Esophagus muscularis mucosa (tissue), 4 donors: ENCODE measurements around the gene SHTN1. TPM values are rescaled to one million over a fixed set of nuclear protein-coding genes. Genes with fewer than 3 reads are reported as not detected.

Experiments used
- DNase-seq: peaks from one replicate; pipeline ENCODE4 v3.0.0-alpha.2; 2017; ENCODE audit errors: extremely low spot score
- H3K27ac ChIP-seq, 4 donors: fragments of 200-600 bp; sonication (generic); replicated peaks in 1 of 4; 1 replicate in 3 of 4; 2 replicates in 1 of 4; pipeline ENCODE4 v1.5.1; 2016 to 2019; ENCODE audit warnings: mild to moderate bottlenecking in 1 of 4
- H3K27me3 ChIP-seq, 4 donors: fragments of 200-600 bp; sonication (generic); one replicate each; pipeline versions ENCODE4 v1.5.1 to v1.6.0; 2016 to 2019
- H3K36me3 ChIP-seq, 4 donors: fragments of 200-600 bp; sonication (generic); one replicate each; pipeline ENCODE4 v1.5.1; 2016 to 2019
- H3K4me1 ChIP-seq, 4 donors: fragments of 200-600 bp; sonication (generic); one replicate each; pipeline ENCODE4 v1.5.1; 2016 to 2019
- H3K4me3 ChIP-seq, 4 donors: fragments of 200-600 bp; sonication (generic); 1 replicate in 2 of 4; 2 replicates in 2 of 4; pipeline ENCODE4 v1.5.1; 2016 to 2019; ENCODE audit warnings: mild to moderate bottlenecking in 4 of 4, moderate library complexity in 1 of 4
- H3K9me3 ChIP-seq, 4 donors: fragments of 200-600 bp; sonication (generic); 1 replicate in 3 of 4; 2 replicates in 1 of 4; pipeline ENCODE4 v1.5.1; 2016 to 2019
- EP300 ChIP-seq: sonication (generic); formaldehyde crosslinking; IDR thresholded peaks from one replicate; pipeline ENCODE4 v1.6.1; 2017; ENCODE audit warnings: antibody characterized with exemption
- POLR2A ChIP-seq: fragments of 450-650 bp; IDR thresholded peaks from one replicate; pipeline ENCODE4 v1.6.1; 2017; ENCODE audit warnings: antibody characterized with exemption, moderate library complexity, mild to moderate bottlenecking, low read depth
- POLR2AphosphoS5 ChIP-seq, 2 donors: sonication (generic); formaldehyde crosslinking; IDR thresholded peaks; one replicate each; pipeline ENCODE4 v1.6.1; 2017; ENCODE audit warnings: antibody characterized with exemption in 2 of 2
- WGBS: methylation state at CpG from one replicate; pipeline ENCODE4 v1.1.5; 2018; 5-methylcytosine and 5-hydroxymethylcytosine counted together
- intact Hi-C: fragments of 100-400 bp; cut with DNase I; formaldehyde crosslinking; loops from one replicate; pipeline ENCODE4 v1.15.1; 2023
- total RNA-seq, 4 donors: library from RNA; depleted of rRNA; stranded (reverse); fragments of >200 nt; gene quantifications; one replicate each; pipeline versions ENCODE4 v1.1.0 to v1.2.1, GENCODE V29; 2016
- TF ChIP-seq, protein P1 (sequence below), 3 experiments: fragments of 200-600 bp in 2 of 3; fragments of 450-650 bp in 1 of 3; sonication (generic) in 2 of 3; IDR thresholded peaks; one replicate each; pipeline ENCODE4 v1.5.1; 2017 to 2019; ENCODE audit warnings: antibody characterized with exemption in 3 of 3, mild to moderate bottlenecking in 2 of 3, moderate library complexity in 1 of 3

The SHTN1 gene
- total RNA-seq, 4 donors from 2014 or later = 3.5 to 8.6 (median 6.1) TPM

DNA sequence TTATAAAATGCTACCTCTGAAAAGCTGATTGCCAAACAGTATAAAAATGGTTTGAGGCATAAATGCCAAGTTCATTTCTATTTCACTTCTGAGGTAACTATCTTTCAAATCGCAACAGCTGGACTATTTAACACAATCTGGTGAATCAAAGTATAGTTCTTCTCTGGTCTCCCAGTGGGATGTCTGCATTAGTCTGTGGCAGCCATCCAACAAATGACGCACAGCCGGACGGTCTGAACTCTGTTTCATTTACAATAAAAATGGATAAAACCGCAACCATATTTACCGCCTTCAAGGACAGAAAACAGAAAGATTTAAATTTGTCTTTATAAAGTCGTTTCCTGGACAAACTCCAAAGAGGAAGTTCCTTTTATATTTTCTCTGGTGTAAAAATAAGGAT is 113.8 kb downstream of the SHTN1 start:
- peaks cover 5 to 21% (median 8%) of the 10 kb centered on the region in 4 donors for H3K4me1 ChIP-seq
- H3K36me3 ChIP-seq = no peaks in the 10 kb centered on the region
- peak; percentile 39 for DNase-seq
- H3K27ac ChIP-seq = no peak overlapping the region
- no peak overlapping the region for H3K4me3 ChIP-seq
- no peaks in the 10 kb centered on the region for H3K9me3 ChIP-seq
- no peaks in the 10 kb centered on the region for H3K27me3 ChIP-seq
- WGBS = 10% methylated on average over 7 of the region's 7 CpGs
- intact Hi-C loops = no loop called here
- TF ChIP-seq POLR2AphosphoS5 (IDR thresholded peaks at IDR 0.05) = no peak
- TF ChIP-seq EP300 = no peak
- no peak for TF ChIP-seq POLR2A
- TF ChIP-seq, protein P1, sequence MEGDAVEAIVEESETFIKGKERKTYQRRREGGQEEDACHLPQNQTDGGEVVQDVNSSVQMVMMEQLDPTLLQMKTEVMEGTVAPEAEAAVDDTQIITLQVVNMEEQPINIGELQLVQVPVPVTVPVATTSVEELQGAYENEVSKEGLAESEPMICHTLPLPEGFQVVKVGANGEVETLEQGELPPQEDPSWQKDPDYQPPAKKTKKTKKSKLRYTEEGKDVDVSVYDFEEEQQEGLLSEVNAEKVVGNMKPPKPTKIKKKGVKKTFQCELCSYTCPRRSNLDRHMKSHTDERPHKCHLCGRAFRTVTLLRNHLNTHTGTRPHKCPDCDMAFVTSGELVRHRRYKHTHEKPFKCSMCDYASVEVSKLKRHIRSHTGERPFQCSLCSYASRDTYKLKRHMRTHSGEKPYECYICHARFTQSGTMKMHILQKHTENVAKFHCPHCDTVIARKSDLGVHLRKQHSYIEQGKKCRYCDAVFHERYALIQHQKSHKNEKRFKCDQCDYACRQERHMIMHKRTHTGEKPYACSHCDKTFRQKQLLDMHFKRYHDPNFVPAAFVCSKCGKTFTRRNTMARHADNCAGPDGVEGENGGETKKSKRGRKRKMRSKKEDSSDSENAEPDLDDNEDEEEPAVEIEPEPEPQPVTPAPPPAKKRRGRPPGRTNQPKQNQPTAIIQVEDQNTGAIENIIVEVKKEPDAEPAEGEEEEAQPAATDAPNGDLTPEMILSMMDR (IDR thresholded peaks at IDR 0.05) = no peak

DNA sequence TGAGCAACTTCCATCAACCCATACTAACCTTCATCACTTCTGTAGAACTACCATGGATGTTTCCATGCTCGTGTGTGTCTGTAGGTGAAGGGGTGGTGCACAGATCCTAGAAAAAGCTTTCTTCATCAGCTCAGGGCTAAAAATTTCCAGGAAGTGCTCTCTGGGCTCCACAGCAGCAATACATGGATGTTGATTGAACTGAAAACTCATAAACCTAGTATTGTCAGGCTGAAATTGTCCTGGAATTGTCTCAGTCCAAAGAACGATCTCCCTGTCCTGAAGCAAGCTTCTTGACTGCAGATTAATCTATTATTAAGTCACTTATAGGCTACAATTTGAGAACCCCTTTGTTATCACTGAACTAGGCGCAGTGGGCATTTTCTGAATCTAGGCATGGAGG is 115.9 kb downstream of the SHTN1 start:
- WGBS = 63% methylated on average over 3 of the region's 3 CpGs
- H3K4me3 ChIP-seq = no peak overlapping the region
- H3K9me3 ChIP-seq = no peaks in the 10 kb centered on the region
- peaks cover 5 to 21% (median 8%) of the 10 kb centered on the region in 4 donors for H3K4me1 ChIP-seq
- H3K27ac ChIP-seq = no peak overlapping the region
- DNase-seq = no peak
- TF ChIP-seq, protein P1 (IDR thresholded peaks at IDR 0.05) = no peak
- TF ChIP-seq EP300 = no peak
- no peak for TF ChIP-seq POLR2AphosphoS5 (IDR thresholded peaks at IDR 0.05)
- no peak for TF ChIP-seq POLR2A
- intact Hi-C loops = no loop called here
- H3K27me3 ChIP-seq = no peaks in the 10 kb centered on the region
- H3K36me3 ChIP-seq = no peaks in the 10 kb centered on the region

DNA sequence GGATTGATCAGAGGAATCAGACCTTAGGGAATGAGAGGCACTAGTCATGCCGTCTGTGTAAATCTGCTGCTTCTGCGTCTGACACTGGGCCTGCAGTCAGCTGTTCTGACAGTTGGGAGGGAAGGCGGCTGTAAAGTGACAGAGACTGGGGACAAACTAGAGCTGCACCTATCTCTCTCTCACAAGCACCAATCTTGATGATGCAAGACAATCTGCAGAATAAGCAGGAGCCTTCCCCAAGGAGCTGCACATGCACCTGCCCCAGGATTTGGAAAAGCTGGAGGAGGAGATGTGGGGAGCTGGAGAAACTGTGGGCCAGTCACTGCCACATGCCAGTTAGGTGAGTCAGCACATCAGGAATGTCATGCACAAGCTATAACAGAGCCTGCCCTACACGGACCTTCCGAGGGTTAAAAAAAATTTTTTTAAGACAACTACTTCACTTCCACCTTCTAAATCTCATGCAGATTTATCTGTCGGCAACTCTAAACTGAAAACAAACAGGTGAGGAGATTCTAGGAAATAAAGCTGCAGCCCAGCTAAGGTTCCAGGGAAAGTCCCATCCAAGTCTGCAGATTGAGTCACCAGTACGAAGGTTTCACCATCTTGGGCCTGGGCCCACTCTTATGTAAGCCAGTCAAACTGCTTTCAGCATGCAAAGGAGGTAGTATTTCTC is 116.5 kb downstream of the SHTN1 start:
- Histone ChIP-seq H3K27me3 (no peaks in the 10 kb centered on the region), H3K4me3 (no peak overlapping the region), H3K4me1 (peaks cover 5 to 21% (median 8%) of the 10 kb centered on the region in 4 donors), H3K27ac (no peak overlapping the region), H3K9me3 (no peaks in the 10 kb centered on the region), H3K36me3 (no peaks in the 10 kb centered on the region)
- DNase-seq = no peak
- intact Hi-C loops = no loop called here
- WGBS = 55% methylated on average over 7 of the region's 7 CpGs
- TF ChIP-seq POLR2AphosphoS5 (IDR thresholded peaks at IDR 0.05) (peak; percentile 14 to 18), EP300 (no peak)

DNA sequence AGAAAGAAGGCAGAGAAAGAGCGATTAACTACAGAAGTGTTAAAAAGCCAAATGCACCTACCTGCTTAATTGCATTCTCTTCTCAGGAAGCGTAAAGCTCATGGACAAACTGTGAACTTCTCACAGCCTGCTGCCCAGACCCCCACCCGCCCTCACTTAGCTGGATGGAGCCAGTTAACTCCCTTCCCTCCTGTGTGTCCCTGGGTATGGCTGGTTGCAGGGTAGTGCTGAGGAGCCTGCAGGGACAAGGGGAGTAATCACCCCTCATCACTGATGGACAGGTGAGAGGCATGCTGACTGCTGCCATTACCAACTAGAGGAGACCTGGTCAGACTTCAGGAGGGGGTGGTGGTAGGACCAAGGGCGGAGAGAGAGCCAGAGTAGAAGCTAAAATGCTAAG is 118.2 kb downstream of the SHTN1 start:
- Histone ChIP-seq H3K27ac (no peak overlapping the region), H3K4me3 (no peak overlapping the region), H3K27me3 (no peaks in the 10 kb centered on the region), H3K4me1 (peaks cover 5 to 21% (median 8%) of the 10 kb centered on the region in 4 donors), H3K9me3 (no peaks in the 10 kb centered on the region), H3K36me3 (no peaks in the 10 kb centered on the region)
- intact Hi-C loops = no loop called here
- DNase-seq = no peak
- 95% methylated on average over 4 of the region's 4 CpGs for WGBS
- TF ChIP-seq, protein P1 (IDR thresholded peaks at IDR 0.05) = no peak
- TF ChIP-seq POLR2AphosphoS5 (IDR thresholded peaks at IDR 0.05) (no peak), EP300 (no peak), POLR2A (no peak)

DNA sequence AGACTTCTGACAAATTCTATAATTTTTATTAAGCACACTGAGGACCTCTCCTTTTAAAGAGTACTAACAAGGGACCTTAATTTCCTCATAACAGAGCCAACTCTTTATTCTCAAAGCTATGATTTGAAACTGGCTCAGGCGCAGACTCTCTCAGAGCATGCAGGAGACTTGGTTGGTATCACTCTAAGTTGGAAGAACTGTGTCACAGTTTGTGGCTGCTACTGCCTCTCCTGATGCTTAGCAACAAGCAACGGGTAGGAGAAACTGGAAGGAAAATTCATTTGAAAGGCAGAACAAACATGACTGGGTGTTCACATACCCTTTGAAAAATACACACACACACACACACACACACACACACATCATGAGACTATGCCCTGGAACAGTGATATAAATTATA is 122.3 kb downstream of the SHTN1 start:
- TF ChIP-seq EP300 (no peak), POLR2A (no peak), POLR2AphosphoS5 (IDR thresholded peaks at IDR 0.05) (no peak)
- TF ChIP-seq, protein P1 (IDR thresholded peaks at IDR 0.05) = no peak
- no peak overlapping the region for H3K4me3 ChIP-seq
- no peaks in the 10 kb centered on the region for H3K36me3 ChIP-seq
- intact Hi-C loops = no loop called here
- peak; percentile 53 for DNase-seq
- WGBS = 83% methylated on average over 2 of the region's 2 CpGs
- H3K9me3 ChIP-seq = no peaks in the 10 kb centered on the region
- H3K27ac ChIP-seq = no peak overlapping the region
- H3K27me3 ChIP-seq = no peaks in the 10 kb centered on the region
- H3K4me1 ChIP-seq = no peaks in the 10 kb centered on the region
